Measurements from ENCODE around the gene EVI5. TPM values are rescaled to one million over a fixed set of nuclear protein-coding genes. Genes with fewer than 3 reads are reported as not detected.

Gene EVI5
- total RNA-seq, 4 donors from 2014 or later, result 16.3 to 135 (median 33.7) TPM

GRCh38 chr1:92485381-92486250, 299.3 kb downstream of the EVI5 start:
- Histone ChIP-seq H3K4me3 (peak overlapping the region; percentile 51 to 72 (median 60)), H3K27me3 (peaks cover 0 to 50% of the 10 kb centered on the region in 2 donors), H3K9me3 (no peaks in the 10 kb centered on the region), H3K4me1 (peaks cover 0 to 61% (median 15%) of the 10 kb centered on the region in 4 donors), H3K36me3 (no peaks in the 10 kb centered on the region), H3K27ac (peak overlapping the region; percentile 78 to 88 (median 82))
- peak; percentile 71 to 87 (median 81) for DNase-seq
- peak in 4 of 6 experiments; percentile 26 to 43 (median 34) for TF ChIP-seq CTCF (IDR thresholded peaks at IDR 0.05)
- TF ChIP-seq POLR2A (IDR thresholded peaks at IDR 0.05), result no peak

- Histone ChIP-seq H3K9me3 (no peaks in the 10 kb centered on the region), H3K27ac (peak overlapping the region; percentile 78 to 88 (median 82)), H3K27me3 (peaks cover 0 to 56% of the 10 kb centered on the region in 2 donors), H3K4me1 (peaks cover 0 to 69% (median 15%) of the 10 kb centered on the region in 4 donors), H3K36me3 (no peaks in the 10 kb centered on the region), H3K4me3 (peak overlapping the region; percentile 51 to 72 (median 60))
- TF ChIP-seq CTCF (IDR thresholded peaks at IDR 0.05) (peak in 1 of 6 experiments; percentile 17), POLR2A (IDR thresholded peaks at IDR 0.05) (no peak)
- peak; percentile 48 to 76 (median 66) for DNase-seq
These were observed 300.2 kb downstream of the EVI5 start for GRCh38 chr1:92484472-92485380.

- Histone ChIP-seq H3K27me3 (peaks cover 0 to 56% of the 10 kb centered on the region in 2 donors), H3K9me3 (no peaks in the 10 kb centered on the region), H3K4me1 (peaks cover 0 to 74% (median 15%) of the 10 kb centered on the region in 4 donors), H3K4me3 (peak overlapping the region; percentile 51 to 72 (median 60)), H3K36me3 (no peaks in the 10 kb centered on the region), H3K27ac (peak overlapping the region; percentile 78 to 88 (median 82))
- DNase-seq, result peak; percentile 22 to 71 (median 69)
- TF ChIP-seq CTCF (IDR thresholded peaks at IDR 0.05) (no peak), POLR2A (IDR thresholded peaks at IDR 0.05) (no peak)
These were observed 301.1 kb downstream of the EVI5 start for GRCh38 chr1:92483610-92484471.

- Histone ChIP-seq H3K9me3 (no peaks in the 10 kb centered on the region), H3K4me3 (peak overlapping the region; percentile 51 to 72 (median 60)), H3K36me3 (no peaks in the 10 kb centered on the region), H3K4me1 (peaks cover 0 to 74% (median 15%) of the 10 kb centered on the region in 4 donors), H3K27me3 (peaks cover 0 to 56% of the 10 kb centered on the region in 2 donors), H3K27ac (peak overlapping the region; percentile 78 to 88 (median 82))
- DNase-seq, result peak in 2 of 3 donors; percentile 58 to 61
- TF ChIP-seq POLR2A (IDR thresholded peaks at IDR 0.05), result no peak
- TF ChIP-seq CTCF (IDR thresholded peaks at IDR 0.05), result no peak
These were observed 302.0 kb downstream of the EVI5 start for GRCh38 chr1:92482665-92483609.

Measured in Peyer's patch (tissue), 4 donors.